Gastroesophageal sphincter (tissue), 3 donors: Measurements from ENCODE around the gene EEF1AKMT3.

Experiments
- CTCF ChIP-seq, 4 experiments: fragments of 200-600 bp in 2 of 4; fragments of 450-650 bp in 2 of 4; sonication (generic) in 1 of 4; IDR thresholded peaks; one replicate each; pipeline ENCODE4 v1.5.1; 2017 to 2019; ENCODE audit warnings: antibody characterized with exemption in 4 of 4, mild to moderate bottlenecking in 2 of 4, moderate library complexity in 2 of 4
- POLR2AphosphoS5 ChIP-seq: sonication (generic); formaldehyde crosslinking; IDR thresholded peaks from one replicate; pipeline ENCODE4 v1.6.1; 2017; ENCODE audit warnings: antibody characterized with exemption

GRCh38 chr12:57771236-57771872 lies 1.1 kb upstream of the EEF1AKMT3 start:
- TF ChIP-seq CTCF (IDR thresholded peaks at IDR 0.05) (no peak), POLR2AphosphoS5 (no peak)
